Stimulated activated naive CD8-positive, alpha-beta T cell treated with anti-CD3 and anti-CD28 coated beads, Interleukin-15, Interleukin-2, amounts not matched to agents 100 U/mL and 50 U/mL, for 24 hours (primary cell): ENCODE results near the gene KLK5.
"Not testable (repeated sequence)": the region's sequence is repeated elsewhere in the genome, so short reads cannot be mapped to it uniquely, and the experiment has no call there.

Experiments
- ATAC-seq: fragments of 150-1000 bp; cut with Tn5 transposase; one replicate; pipeline ENCODE4 v1.10.0; 2021
- DNase-seq: peaks from one replicate; pipeline ENCODE4 v3.0.0; 2021

KLK5 gene

GRCh38 chr19:50921426-50922316 lies 31.2 kb downstream of the KLK5 start:
- no peak for DNase-seq
- ATAC-seq = no peak

DNA sequence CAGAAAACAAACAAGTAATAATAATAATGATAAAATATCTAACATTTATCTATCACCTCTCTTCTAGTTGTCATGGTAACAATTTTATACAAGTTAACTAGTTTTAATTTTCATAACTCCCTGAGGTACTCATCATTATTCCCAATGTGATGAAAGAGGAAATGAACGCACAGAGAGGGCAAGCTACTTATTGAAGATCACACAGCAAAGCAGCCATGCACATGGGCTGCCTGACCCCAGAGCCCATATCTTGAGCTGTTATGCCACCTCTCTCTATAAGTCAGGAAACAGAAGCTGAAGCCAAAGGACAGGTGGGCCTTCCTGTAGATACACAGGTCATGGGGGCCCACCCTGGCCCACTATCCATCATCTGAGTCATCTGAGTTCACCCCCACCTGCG lies 36.8 kb downstream of the KLK5 start:
- ATAC-seq = no peak
- DNase-seq = no peak

DNA sequence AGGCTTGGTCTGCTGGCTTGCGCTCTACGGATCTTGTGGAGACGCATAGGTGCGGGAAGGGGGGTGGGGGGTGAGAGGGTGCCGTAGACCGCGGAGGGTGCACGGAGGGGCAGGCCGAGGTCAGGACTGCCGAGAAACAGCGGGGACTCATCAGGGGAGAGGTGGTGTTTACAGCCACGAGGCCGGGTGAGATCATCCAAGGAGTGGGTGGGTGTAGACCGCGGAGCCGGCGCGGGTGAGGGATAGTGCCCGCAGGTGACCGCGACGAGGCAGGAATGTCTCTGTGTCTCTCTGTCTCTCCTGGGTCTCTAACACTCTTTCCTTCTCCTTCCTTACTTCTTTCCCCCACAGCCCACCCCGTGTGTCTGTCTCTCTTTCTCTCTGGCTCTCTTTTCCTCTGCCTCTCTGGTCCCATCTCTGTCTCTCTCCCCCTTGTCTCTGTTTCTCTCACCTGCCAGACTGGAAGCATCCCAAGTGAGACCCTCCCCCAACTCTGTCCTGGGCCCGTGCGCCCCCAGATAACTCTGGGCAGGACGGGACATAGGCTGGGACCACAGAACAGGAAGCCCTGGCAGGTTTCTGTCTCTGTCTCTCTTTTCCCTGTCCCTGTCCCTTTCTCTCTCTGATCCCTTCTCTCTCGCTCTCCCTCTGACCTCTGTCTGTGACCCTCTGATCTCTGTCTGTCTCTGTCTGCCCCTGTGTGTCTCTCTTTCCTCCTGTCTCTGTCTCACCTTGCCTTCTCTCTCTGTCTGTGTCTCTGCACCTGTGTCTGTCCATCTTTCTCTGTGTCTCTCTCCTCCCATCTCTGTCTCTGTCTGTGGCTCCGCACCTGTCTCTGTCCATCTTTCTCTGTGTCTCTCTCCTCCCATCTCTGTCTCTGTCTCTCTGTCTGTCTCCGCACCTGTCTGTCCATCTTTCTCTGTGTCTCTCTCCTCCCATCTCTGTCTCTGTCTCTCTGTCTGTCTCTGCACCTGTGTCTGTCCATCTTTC lies 39.8 kb downstream of the KLK5 start:
- DNase-seq (peak; percentile 57), ATAC-seq (peak; percentile 70)

DNA sequence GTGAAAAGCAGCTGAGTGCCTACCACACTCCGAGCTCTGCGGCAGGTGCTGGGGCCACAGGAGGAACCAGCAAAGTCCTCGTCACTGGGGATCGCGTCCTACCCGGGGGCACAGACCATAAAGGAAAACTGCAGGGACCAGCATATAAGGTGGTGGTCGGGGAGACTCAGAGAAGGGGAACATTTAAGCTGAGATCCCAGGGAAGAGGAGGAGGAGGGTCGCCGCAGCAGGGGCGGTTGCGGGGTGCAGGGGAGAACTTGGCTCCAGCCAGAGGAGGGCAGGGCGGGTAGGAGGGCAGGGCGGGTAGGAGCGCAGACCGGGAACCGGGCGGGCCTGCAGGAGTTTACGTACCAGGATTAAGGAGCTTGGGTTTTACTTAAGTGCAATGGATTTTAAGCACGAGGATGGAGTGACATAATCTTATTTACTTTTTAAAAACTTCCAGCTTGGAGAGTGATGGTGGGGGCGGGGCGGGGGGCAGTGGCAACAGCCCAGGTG lies 40.7 kb downstream of the KLK5 start:
- DNase-seq (no peak), ATAC-seq (no peak)

DNA sequence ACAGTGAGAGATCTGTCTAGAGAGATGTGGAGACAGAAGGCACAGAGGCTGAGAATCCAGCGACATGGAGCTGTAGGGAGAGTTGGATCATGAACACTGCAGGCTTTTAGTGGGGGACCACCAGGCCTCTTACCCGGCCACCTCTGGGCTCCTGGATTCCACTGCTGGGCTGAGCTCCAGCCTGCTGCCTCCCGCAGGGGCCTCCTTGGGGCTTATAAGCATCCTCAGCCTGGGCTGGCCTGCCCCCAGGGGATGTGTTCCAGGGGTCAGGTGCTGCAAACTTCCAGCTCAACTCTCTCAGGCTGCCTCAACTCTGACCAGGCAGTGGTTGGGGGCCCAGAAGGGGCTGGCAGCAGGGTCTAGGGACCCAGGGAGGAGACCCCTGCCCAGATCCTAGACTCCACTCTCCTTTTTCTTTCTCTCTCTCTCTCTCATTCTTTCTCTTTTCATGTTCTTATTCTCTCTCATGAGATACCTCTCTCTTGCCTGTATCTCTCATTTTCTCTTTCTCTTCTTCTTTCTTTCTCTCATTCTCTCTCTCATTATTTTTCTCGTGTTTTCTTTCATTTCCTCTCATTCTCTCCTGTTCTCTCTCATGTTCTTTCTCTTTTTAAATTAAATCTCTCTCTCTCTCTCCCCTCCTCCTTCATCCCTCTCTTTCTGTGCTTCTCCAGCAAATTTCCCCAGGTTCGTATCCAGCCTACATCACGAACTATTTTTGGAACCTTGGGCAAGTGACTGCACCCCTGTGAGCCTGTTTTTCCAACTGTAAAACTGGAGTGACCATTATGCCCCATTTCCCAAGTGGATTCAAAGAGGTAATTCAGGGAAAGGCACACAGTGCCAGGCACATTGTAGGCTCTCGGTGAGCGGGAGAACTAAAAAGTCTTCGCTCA lies 41.4 kb downstream of the KLK5 start, which contains the start of gene KLK4:
Gene KLK4, minus strand, starts transcription at position 190 of the 896 bp plus-strand sequence. CDS start 657 bp downstream, outside the sequence.
- no peak for DNase-seq
- no peak for ATAC-seq

- no peak for DNase-seq
- no peak for ATAC-seq
These were observed 42.1 kb downstream of the KLK5 start for GRCh38 chr19:50910722-50911121.

GRCh38 chr19:50909240-50910070 lies 43.4 kb downstream of the KLK5 start:
- DNase-seq = peak; percentile 57
- ATAC-seq = peak; percentile 51

DNA sequence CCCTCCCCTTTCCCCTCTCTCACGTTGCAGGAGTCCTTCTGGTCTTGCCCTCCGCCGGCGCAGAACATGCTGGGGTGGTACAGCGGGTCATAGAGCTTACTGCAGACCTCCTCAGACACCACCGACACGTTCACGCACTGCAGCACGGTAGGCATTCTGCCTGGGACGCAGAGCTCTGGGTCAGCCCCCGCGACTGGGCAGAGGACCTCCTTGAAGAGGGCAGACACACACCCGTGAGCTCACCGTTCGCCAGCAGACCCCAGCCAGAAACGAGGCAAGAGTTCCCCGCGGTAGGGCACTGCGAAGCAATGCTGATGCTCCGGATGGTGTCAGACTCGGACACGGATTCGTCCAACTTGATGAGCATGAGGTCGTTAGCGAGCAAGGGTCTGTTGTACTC lies 44.5 kb downstream of the KLK5 start:
- ATAC-seq (no peak), DNase-seq (no peak)

DNA sequence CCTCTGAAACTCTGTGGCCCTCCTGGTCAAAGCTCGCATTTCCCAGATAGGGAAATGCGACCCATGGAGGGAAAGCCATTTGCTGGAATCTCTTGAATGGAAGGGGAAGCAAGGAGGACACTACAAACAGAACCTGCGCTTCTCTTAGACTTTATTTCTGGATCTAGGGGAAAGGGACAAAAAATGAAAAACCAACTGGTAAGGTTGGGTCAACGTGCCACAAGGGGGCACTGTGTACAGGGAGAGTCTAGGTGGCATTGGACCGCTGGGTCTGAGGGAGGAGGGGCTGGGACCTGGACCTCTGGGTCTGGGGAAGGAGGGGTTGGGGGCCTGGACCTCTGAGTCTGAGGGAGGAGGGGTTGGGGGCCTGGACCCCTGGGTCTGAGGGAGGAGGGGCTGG lies 46.6 kb downstream of the KLK5 start:
- peak; percentile 20 for ATAC-seq
- DNase-seq = peak; percentile 56

- no peak for DNase-seq
- ATAC-seq = no peak
These were observed 50.2 kb downstream of the KLK5 start for GRCh38 chr19:50902640-50903039.

DNA sequence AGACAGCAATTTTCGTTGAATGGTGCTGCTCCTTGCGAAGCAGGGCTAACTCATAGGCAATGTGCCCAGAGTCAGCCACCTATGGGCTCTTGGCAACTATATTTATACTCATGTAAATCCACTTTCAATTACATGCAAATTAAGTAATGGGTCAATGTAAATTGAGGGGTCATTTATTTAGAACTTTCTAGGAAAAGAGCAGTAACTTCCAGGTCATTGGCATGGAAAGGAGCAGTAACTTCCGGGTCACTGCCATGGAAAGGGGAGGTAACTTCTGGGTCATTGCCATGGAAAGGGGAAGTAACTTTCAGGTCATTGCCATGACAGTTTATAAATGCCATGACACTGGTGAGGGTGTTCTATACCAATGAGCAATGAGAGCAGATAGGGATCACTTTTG lies 53.3 kb downstream of the KLK5 start:
- ATAC-seq = no peak
- DNase-seq = no peak

- ATAC-seq = no peak
- no peak for DNase-seq
These were observed 54.8 kb downstream of the KLK5 start for GRCh38 chr19:50898018-50898417.

DNA sequence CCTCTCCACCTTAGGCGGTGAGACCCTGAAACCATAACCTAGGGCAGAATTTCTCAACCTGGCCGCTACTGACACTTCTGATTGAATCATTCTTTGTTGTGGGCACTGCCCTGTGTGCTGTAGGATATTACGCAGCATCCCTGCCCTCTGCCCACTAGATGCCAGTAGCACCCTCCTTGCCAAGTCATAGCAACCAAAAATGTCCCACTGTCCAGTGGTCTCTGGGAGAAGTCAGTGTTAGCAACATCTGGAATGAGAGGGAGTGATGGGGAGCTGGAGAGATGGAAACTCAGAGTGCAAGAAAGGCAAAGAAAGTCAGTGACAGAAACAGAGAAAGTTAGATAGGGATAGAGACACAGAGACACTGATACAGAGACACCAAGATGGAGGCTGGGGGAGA lies 55.2 kb downstream of the KLK5 start:
- no peak for ATAC-seq
- no peak for DNase-seq

GRCh38 chr19:50897191-50897607 lies 55.6 kb downstream of the KLK5 start:
- ATAC-seq = no peak
- DNase-seq = no peak

DNA sequence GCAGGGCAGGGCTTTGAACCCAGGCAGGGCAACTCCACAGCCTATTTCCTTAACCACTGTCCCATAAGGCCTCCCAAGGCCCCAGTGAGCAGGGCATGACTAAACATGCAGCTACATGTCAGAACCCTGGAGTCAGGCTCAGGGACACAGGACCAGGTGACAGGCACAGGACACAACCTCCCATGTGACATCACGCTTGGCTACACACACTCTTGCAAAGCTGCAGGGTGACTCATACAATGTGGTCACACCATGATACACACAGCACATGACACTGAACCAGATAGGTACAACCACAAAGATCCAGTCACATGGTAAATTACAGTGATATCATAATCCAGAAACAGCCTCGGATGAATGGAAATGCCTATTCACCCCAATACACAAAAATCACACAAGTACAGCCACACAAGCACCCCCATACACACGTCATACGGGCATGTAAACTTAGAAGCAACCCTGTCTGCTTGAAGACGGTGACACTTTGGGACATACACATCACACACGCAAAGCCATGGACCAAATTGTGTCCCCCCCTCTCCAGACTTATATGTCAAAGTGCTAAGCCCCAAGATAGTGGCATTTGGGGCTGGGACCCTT lies 56.1 kb downstream of the KLK5 start:
- ATAC-seq (peak; percentile 87), DNase-seq (peak; percentile 33)

DNA sequence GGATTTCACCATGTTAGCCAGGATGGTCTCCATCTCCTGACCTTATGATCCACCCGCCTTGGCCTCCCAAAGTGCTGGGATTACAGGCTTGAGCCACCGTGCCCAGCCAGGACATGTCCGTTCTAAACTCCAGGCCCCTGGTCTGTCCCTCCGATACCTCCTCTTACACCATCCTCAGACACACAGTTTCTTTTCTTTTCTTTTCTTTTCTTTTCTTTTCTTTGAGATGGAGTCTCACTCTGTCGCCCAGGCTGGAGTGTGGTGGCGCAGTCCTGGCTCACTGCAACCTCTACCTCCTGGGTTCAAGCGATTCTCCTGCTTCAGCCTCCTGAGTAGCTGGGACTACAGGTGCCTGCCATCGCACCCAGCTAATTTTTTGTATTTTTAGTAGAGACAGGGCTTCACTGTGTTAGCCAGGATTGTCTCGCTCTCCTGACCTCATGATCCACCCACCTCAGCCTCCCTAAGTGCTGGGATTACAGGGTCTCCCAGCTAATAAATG lies 56.7 kb downstream of the KLK5 start:
- ATAC-seq, DNase-seq: not testable (repeated sequence)

DNA sequence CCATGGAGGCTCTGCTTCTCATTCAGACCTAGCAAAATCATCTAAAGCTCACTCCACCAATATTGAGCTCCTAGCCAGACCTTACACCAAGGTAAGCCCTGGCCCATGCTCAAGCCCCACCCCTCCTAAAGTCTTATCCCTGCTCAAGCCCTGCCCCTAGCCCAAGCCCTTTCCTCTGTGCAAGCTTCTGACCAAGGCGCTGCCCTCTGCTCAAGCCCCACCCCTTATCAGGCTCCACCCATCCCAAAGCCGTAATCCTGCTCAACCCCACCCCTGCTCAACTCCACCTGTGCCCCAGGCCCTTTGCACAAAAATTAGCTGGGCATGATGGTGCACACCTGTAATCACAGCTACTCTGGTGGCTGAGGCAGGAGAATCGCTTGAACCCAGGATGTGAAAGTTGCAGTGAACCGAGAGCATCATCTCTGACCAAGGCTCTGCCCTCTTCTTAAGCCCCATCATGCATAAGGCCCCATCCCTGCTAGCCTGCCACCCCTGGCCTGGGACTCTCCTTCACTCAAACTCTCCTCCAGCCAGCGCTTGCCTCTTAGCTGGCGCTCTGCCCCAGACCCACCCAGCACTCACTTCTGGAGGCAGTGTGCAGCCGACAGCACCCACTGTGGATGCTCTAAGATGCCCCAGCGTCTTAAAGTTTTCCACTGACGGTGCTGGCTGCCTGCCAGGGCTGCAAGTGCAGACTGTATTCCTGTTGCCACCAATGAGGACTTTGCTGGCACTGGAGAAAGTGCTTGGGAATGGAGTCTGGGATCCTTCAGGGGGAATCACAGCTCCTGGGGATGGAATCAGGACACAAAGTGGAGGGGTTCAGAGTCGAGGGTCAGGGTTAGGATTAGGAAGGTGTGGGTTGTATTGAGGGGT lies 58.1 kb downstream of the KLK5 start:
- ATAC-seq = no peak
- DNase-seq = no peak
